Stimulated activated naive CD8-positive, alpha-beta T cell treated with anti-CD3 and anti-CD28 coated beads, Interleukin-15, amount 100 ng/mL, for 72 hours (primary cell): ENCODE data around the gene KLF6.

Experiments
- ATAC-seq: fragments of 150-1000 bp; cut with Tn5 transposase; 2 replicates; pipeline ENCODE4 v1.10.0; 2021; ENCODE audit warnings: mild to moderate bottlenecking, moderate library complexity
- DNase-seq, 2 donors: peaks; one replicate each; pipeline ENCODE4 v3.0.0; 2021 to 2022
- H3K27ac Mint-ChIP-seq, 2 donors: one replicate each; pipeline ENCODE4 v1.8.0; 2022; ENCODE audit warnings: mild to moderate bottlenecking in 2 of 2, mixed read lengths in 2 of 2, moderate library complexity in 2 of 2
- H3K27me3 Mint-ChIP-seq: one replicate; pipeline ENCODE4 v1.8.0; 2022; ENCODE audit warnings: mixed read lengths
- H3K4me1 Mint-ChIP-seq: one replicate; pipeline ENCODE4 v1.8.0; 2022; ENCODE audit warnings: mild to moderate bottlenecking, mixed read lengths
- H3K4me3 Mint-ChIP-seq, 2 donors: one replicate each; pipeline ENCODE4 v1.8.0; 2022; ENCODE audit warnings: mild to moderate bottlenecking in 2 of 2, mixed read lengths in 2 of 2, moderate library complexity in 1 of 2
- H3K9me3 Mint-ChIP-seq, 2 donors: one replicate each; pipeline ENCODE4 v1.8.0; 2022; ENCODE audit warnings: mixed read lengths in 2 of 2

Gene KLF6

DNA sequence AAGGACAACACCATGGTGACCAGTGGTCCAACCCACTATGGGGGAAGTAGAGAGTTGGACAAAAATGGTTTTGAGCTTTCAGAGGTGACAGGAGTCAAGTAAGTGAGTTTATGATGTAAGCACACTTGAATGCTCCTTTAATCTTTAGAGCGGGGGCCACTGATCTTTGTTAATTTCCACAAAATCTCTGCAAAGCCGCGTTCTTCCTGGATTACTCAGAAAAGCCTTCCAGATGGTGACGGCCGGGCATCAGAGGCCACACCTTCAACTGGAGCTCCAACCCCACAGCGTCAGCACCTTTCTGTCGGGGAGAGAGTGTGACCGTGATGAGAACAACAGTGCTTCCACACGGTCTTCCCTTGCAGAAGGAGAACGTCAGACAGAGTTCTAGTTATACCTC, 35.2 kb upstream of the KLF6 start:
- peaks cover 1% of the 10 kb centered on the region for H3K4me1 Mint-ChIP-seq
- no peak for ATAC-seq
- H3K27ac Mint-ChIP-seq, result no peak overlapping the region

GRCh38 chr10:3816995-3817394, 32.0 kb upstream of the KLF6 start:
- H3K4me3 Mint-ChIP-seq, result no peak overlapping the region
- H3K4me1 Mint-ChIP-seq, result peaks cover 27% of the 10 kb centered on the region
- peaks cover 12% of the 10 kb centered on the region for H3K27me3 Mint-ChIP-seq
- no peaks in the 10 kb centered on the region for H3K9me3 Mint-ChIP-seq
- DNase-seq (no peak), ATAC-seq (no peak)
- no peak overlapping the region for H3K27ac Mint-ChIP-seq

More for the DNA sequence above, 35.2 kb upstream of the KLF6 start:
- no peak overlapping the region for H3K4me3 Mint-ChIP-seq
- no peaks in the 10 kb centered on the region for H3K9me3 Mint-ChIP-seq
- no peak for DNase-seq
- peaks cover 11% of the 10 kb centered on the region for H3K27me3 Mint-ChIP-seq

DNA sequence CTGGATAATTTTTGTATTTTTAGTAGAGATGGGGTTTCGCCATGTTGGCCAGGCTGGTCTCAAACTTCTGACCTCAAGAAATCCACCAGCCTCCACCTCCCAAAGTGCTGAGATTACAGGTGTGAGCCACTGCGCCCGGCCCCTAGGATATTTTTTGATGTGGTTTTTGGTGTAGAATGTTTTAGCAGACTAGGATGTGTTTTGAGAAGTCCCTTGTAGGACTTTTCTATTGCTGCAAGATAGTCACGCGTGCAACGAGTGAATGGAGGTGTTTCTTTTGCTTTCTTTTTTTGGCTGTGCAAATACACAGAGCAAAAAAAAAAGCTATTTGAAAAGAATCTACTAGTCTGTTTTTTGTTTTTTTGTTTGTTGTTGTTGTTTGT, 29.8 kb upstream of the KLF6 start:
- ATAC-seq, result no peak
- no peak for DNase-seq
- Mint-ChIP-seq H3K4me3 (peak overlapping the region in 1 of 2 donors; percentile 15), H3K9me3 (no peaks in the 10 kb centered on the region), H3K27ac (no peak overlapping the region), H3K27me3 (peaks cover 12% of the 10 kb centered on the region), H3K4me1 (peaks cover 47% of the 10 kb centered on the region)

DNA sequence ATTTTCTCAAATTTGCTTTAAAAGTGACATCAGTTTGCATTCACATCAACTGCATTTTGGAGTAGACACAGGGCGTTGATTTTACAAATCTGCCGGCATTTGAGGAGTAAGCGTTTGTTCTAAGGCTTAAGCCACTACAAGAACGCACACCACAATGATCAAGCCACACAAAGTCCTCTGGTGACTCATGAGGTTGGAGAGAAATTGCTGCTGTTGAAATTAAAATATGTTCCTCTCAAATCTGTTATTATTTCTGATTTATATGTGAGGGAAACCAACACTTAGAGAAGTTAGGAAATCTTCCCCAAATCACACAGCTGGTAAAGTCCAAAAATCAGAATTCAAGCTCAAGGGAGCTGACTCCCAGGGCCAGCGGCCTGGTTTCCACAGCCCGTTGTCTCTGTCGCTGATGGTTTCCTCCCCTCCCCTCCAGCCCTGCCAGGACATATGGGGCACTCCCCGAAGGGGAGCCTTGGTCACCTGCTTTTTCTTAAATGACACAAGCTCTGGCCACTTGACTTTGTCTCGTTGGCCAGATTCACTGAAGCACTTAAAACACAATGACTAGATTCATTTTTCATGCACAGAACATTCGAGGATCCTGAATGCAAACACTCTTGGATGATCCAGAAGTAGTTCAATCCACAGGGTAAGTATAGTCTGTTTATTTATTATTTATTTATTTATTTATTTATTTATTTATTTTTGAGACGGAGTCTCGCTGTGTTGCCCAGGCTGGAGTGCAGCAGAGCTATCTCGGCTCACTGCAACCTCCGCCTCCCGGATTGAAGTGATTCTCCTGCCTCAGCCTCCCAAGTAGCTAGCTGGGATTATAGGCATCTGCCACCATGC, 29.2 kb upstream of the KLF6 start:
- H3K27me3 Mint-ChIP-seq, result peaks cover 12% of the 10 kb centered on the region
- H3K4me1 Mint-ChIP-seq, result peaks cover 53% of the 10 kb centered on the region
- peak overlapping the region in 1 of 2 donors; percentile 15 for H3K4me3 Mint-ChIP-seq
- no peaks in the 10 kb centered on the region for H3K9me3 Mint-ChIP-seq
- H3K27ac Mint-ChIP-seq, result no peak overlapping the region
- ATAC-seq, result no peak
- no peak for DNase-seq

DNA sequence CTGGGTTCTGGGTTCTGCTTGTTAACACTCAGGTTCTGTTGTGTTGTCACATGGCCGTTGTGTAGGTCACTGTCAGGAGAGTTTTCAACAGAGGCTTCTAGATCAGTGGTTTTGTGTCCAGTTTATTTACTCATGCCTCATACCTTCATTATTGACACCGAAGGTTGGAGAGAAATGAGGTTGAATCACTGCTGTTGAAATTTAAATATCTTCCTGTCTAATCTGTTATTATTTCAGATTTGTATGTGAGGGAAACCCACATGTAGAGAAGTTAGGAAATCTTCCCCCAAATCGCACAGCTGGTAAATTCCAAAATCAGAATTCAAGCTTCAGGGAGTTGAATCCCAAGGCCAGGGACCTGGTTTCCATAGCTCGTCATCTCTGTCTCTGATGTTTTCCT, 28.3 kb upstream of the KLF6 start:
- DNase-seq, result no peak
- no peaks in the 10 kb centered on the region for H3K9me3 Mint-ChIP-seq
- H3K4me3 Mint-ChIP-seq, result no peak overlapping the region
- no peak for ATAC-seq
- peaks cover 12% of the 10 kb centered on the region for H3K27me3 Mint-ChIP-seq
- no peak overlapping the region for H3K27ac Mint-ChIP-seq
- H3K4me1 Mint-ChIP-seq, result peaks cover 63% of the 10 kb centered on the region

- ATAC-seq (no peak), DNase-seq (no peak)
- H3K9me3 Mint-ChIP-seq, result no peaks in the 10 kb centered on the region
- peak overlapping the region in 1 of 2 donors; percentile 99 for H3K27ac Mint-ChIP-seq
- peak overlapping the region; percentile 17 to 42 for H3K4me3 Mint-ChIP-seq
- H3K4me1 Mint-ChIP-seq, result peaks cover 74% of the 10 kb centered on the region
- peaks cover 12% of the 10 kb centered on the region for H3K27me3 Mint-ChIP-seq
These were observed 27.1 kb upstream of the KLF6 start for GRCh38 chr10:3812141-3812540.

DNA sequence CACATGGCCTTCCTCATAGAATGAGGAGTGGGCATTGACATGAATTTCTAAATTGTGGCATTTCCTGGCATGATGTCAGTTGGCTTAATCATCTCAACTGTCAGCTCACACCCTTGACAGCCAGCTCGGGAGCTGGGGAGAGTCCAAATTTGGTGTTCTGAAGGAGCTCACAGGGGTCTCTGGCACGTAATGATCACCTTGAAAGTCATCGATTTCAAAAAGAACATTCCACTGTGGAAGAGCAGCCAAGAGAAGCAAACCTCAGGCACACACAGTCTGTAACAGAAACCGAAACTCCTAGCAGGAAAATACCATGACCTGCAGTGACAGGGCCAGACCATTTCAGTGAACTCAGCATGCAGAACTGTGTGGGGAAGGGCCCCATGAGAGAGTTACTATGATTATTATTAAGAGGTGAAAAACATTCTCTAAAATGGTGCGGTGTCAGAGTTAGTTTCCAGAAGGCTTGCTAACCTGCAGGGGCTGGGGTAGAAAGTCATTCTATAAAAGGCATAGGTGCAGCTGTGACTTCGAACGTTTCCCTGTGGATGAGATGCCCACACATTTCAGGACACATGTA, 26.4 kb upstream of the KLF6 start:
- H3K27ac Mint-ChIP-seq, result peak overlapping the region; percentile 99
- DNase-seq (peak; percentile 45 to 74), ATAC-seq (peak; percentile 68)
- peaks cover 82% of the 10 kb centered on the region for H3K4me1 Mint-ChIP-seq
- H3K27me3 Mint-ChIP-seq, result peaks cover 12% of the 10 kb centered on the region
- H3K9me3 Mint-ChIP-seq, result no peaks in the 10 kb centered on the region
- H3K4me3 Mint-ChIP-seq, result peak overlapping the region; percentile 63 to 70

DNA sequence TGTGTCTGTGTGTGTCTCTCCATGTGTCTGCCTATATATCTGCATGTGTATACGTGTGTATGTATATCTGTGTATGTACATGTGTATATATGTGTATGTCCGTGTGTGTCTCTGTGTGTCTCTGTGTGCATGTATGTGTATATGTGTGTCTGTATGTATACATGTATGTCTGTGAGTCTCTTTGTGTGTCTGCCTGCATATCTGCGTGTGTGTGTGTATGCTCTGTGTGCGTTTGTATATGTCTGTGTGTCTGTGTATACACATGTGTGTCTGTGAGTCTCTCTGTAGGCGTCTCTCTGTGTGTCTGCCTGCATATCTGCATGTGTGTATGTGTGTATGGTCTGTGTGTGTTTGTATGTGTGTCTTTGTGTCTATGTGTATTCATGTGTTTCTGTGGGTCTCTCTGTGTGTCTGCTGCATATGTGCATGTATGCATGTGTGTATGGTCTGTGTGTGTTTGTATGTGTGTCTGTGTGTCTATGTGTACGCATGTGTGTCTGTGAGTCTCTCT, 23.7 kb upstream of the KLF6 start:
- DNase-seq (no peak), ATAC-seq (no peak)
- H3K27me3 Mint-ChIP-seq, result no peaks in the 10 kb centered on the region
- no peaks in the 10 kb centered on the region for H3K9me3 Mint-ChIP-seq
- H3K4me3 Mint-ChIP-seq, result peak overlapping the region in 1 of 2 donors; percentile 4
- H3K4me1 Mint-ChIP-seq, result peaks cover 93% of the 10 kb centered on the region
- peak overlapping the region; percentile 99 to 100 for H3K27ac Mint-ChIP-seq

DNA sequence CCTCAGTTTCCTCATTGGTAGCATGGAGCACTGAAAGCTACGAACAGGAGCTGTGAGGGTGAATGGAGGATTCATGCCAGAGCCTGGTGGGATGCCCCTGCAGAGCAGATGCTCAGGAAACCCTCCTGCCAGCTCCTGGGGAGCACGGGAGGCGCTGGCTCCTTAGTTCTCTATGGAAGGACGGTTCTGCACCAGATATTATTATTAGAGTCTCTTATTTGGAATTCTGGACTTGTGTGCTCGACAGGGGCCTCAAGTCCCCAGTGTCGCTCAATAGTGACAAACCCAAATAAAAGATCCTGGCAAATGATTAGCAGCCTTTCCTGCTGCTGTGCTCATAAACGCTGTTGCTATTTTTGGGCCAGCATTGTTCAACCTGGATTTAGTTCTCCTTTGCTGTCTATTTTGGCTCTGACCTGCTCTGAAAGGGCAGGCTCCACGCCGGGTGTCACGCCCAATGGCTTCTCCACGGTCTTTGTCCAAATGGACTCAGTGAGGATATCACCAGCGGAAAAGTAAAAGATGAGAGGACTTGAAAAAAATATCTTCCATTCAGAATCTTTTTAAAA, 23.0 kb upstream of the KLF6 start:
- no peak overlapping the region for H3K4me3 Mint-ChIP-seq

DNA sequence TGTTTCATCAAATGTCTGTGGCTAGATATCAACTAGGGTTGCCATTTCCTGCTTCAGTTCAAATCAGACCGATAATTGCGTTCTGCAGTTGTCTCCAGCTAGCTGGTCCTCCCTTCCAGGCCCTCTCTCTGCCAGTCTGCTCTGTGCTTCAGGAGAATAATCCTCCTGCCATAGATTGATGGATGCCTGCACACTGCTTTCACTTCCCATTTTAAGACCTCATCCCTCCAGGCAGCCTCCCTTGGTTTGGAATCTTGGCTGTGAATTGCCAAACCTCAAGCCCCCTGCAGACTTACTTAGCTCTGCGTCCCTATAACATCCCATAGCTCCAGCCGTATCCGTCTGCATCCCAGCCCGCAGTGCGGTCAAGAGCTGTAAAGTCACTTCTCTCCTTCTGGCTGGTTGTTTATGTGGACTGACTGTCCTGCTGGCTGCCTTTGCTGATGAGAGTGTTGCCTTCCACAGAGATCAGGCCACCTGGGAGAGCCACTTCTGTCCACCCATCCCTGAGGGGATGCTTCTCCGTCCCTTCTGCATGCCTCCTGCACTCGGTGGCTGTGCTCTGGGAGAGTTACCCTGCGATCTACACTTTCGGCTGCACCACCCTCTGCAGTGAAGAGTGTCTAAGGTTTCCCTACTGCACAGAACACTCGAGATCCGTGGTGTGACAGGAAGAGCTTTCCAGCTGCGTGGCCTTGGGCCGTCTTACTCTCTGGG, 22.4 kb upstream of the KLF6 start:
- peak overlapping the region; percentile 62 to 100 for H3K27ac Mint-ChIP-seq
- DNase-seq (no peak), ATAC-seq (no peak)
- no peaks in the 10 kb centered on the region for H3K27me3 Mint-ChIP-seq
- peaks cover 89% of the 10 kb centered on the region for H3K4me1 Mint-ChIP-seq
- H3K4me3 Mint-ChIP-seq, result peak overlapping the region; percentile 20 to 48
- H3K9me3 Mint-ChIP-seq, result no peaks in the 10 kb centered on the region

More for the DNA sequence above, 23.0 kb upstream of the KLF6 start:
- Mint-ChIP-seq H3K27me3 (no peaks in the 10 kb centered on the region), H3K27ac (peak overlapping the region in 1 of 2 donors; percentile 100), H3K9me3 (no peaks in the 10 kb centered on the region), H3K4me1 (peaks cover 94% of the 10 kb centered on the region)
- ATAC-seq (no peak), DNase-seq (no peak)

- peak overlapping the region; percentile 20 to 48 for H3K4me3 Mint-ChIP-seq
These were observed 21.6 kb upstream of the KLF6 start for GRCh38 chr10:3806603-3807002.

GRCh38 chr10:3805791-3806461, 20.9 kb upstream of the KLF6 start:
- Mint-ChIP-seq H3K27me3 (no peaks in the 10 kb centered on the region), H3K9me3 (no peaks in the 10 kb centered on the region), H3K27ac (peak overlapping the region; percentile 98 to 100), H3K4me3 (peak overlapping the region; percentile 69 to 80), H3K4me1 (peaks cover 75% of the 10 kb centered on the region)
- DNase-seq (peak in 1 of 2 donors; percentile 50), ATAC-seq (no peak)

More at GRCh38 chr10:3806603-3807002, 21.6 kb upstream of the KLF6 start:
- H3K27me3 Mint-ChIP-seq, result no peaks in the 10 kb centered on the region
- peak overlapping the region; percentile 62 to 100 for H3K27ac Mint-ChIP-seq
- H3K4me1 Mint-ChIP-seq, result peaks cover 82% of the 10 kb centered on the region
- no peaks in the 10 kb centered on the region for H3K9me3 Mint-ChIP-seq
- ATAC-seq, result no peak
- DNase-seq, result peak in 1 of 2 donors; percentile 29

DNA sequence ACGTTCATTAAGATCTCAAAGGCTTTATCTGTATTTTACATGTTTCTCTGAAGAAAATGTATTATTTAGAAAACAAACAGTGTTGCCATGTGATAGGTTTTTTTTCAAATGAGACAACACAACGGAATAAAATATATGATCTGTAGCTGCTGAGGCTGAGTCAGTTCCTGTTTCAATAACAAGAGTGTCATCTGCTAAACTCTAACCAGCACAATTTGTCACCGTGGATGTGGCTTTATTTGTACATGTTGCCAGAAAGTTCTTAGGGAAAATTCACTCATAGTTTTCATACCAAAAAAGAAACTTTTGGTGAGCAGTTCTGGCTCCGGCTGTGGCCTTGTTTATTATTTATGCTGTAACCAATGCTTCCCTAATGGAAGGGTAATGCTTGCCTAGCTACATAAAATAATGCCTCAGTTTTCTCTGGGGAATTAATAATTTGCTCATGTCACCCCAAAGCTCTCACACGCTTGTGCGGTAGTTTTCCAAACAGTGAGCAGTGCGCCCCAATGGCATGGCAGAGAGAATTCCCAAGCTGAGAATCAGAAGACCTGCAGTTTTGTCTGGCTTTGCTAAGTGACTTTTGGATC, 20.3 kb upstream of the KLF6 start:
- H3K27ac Mint-ChIP-seq, result peak overlapping the region; percentile 98 to 100
- ATAC-seq, result peak; percentile 51

DNA sequence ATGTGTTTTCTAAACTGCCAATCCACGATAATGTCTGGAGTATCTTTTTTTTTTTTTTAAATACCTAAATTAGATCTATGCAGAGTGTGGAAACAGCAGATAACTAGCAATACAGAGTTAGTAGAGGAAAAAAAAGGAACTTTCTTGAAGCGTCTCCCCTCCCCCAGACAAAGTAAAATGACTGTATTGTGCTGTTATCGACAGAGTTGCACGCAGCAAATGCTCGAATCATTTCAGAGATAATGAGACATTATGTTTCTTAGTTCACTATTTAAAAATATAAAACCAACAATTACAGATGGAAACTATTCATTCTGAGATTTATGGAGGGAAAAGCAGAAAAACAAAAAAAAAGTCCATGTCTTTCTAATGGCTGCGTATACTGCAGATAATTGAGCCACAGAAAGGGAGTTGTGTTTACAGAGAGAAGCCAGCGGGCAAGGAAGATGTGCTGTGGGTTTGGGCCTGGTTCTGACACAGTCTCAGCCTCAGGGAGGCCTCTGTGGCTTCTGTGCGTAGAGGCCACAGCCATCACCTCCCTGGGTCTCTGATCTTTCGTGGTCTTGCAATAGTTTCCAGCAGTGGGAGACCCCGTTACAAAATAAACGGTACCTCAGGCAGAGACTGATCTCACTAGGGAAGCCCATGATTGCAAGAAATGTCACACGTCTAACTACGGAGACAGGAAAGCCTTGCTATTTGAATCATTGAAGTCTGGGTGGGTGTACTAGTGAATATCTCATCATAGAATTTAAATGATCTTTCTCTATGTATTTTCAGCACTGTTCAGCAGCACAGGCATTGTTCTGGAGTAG, 19.1 kb upstream of the KLF6 start:
- ATAC-seq (peak; percentile 91), DNase-seq (peak; percentile 66 to 89)
- H3K4me3 Mint-ChIP-seq, result peak overlapping the region; percentile 61 to 71
- peaks cover 73% of the 10 kb centered on the region for H3K4me1 Mint-ChIP-seq
- H3K27me3 Mint-ChIP-seq, result no peaks in the 10 kb centered on the region
- H3K27ac Mint-ChIP-seq, result peak overlapping the region; percentile 98 to 100
- H3K9me3 Mint-ChIP-seq, result no peaks in the 10 kb centered on the region

More for the DNA sequence above, 20.3 kb upstream of the KLF6 start:
- DNase-seq, result peak in 1 of 2 donors; percentile 71
- Mint-ChIP-seq H3K27me3 (no peaks in the 10 kb centered on the region), H3K9me3 (no peaks in the 10 kb centered on the region), H3K4me3 (peak overlapping the region; percentile 69 to 80), H3K4me1 (peaks cover 73% of the 10 kb centered on the region)
